Upper lobe of left lung (tissue), 4 donors: Measurements from ENCODE around the gene MRGPRD.

Experiments used
- CTCF ChIP-seq, 6 experiments: fragments of 450-650 bp in 4 of 6; fragments of 200-600 bp in 2 of 6; sonication (generic) in 2 of 6; IDR thresholded peaks; one replicate each; pipeline ENCODE4 v1.5.1; 2016 to 2019; ENCODE audit warnings: antibody characterized with exemption in 6 of 6
- EP300 ChIP-seq, 4 donors: sonication (generic); formaldehyde crosslinking; IDR thresholded peaks; one replicate each; pipeline ENCODE4 v1.5.1; 2017; ENCODE audit warnings: antibody characterized with exemption in 4 of 4, control low read depth in 2 of 4
- POLR2A ChIP-seq, 4 donors: fragments of 450-650 bp; IDR thresholded peaks; one replicate each; pipeline ENCODE4 v1.5.1; 2016 to 2017; ENCODE audit warnings: antibody characterized with exemption in 4 of 4, mild to moderate bottlenecking in 2 of 4
- POLR2AphosphoS5 ChIP-seq, 2 donors: sonication (generic); formaldehyde crosslinking; IDR thresholded peaks; one replicate each; pipeline ENCODE4 v1.5.1; 2017; ENCODE audit warnings: antibody characterized with exemption in 2 of 2

DNA sequence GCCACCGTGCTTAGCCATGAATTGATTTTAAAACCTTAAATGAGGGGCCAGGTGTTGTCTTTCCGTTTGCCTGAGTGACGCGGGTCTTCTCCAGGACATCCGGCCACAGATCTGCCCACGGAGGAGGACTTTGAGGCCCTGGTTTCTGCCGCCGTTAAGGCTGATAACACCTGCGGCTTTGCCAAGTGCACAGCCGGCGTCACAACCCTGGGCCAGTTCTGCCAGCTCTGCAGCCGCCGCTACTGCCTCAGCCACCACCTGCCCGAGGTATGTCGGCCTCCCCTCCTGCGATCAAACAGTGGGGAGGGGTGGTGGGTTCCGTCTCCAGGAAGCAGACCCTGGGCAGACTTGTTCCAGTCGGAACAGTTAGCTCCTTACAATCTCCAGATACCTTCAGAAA lies 42.7 kb downstream of the MRGPRD start:
- TF ChIP-seq POLR2A (IDR thresholded peaks at IDR 0.05): no peak
- no peak for TF ChIP-seq CTCF (IDR thresholded peaks at IDR 0.05)
- TF ChIP-seq EP300 (IDR thresholded peaks at IDR 0.05): no peak
- TF ChIP-seq POLR2AphosphoS5 (IDR thresholded peaks at IDR 0.05): no peak
